Measurements from ENCODE around the gene PTPN5.

- TF ChIP-seq CTCF (IDR thresholded peaks at IDR 0.05 in 8 of 11, conservative IDR thresholded peaks at IDR 0.05 in 3 of 11), result no peak
- no peak for TF ChIP-seq POLR2A (IDR thresholded peaks at IDR 0.05)
These were observed 37.3 kb downstream of the PTPN5 start for GRCh38 chr11:18754308-18754707.
